ENCODE measurements around the gene CYSLTR2.

DNA sequence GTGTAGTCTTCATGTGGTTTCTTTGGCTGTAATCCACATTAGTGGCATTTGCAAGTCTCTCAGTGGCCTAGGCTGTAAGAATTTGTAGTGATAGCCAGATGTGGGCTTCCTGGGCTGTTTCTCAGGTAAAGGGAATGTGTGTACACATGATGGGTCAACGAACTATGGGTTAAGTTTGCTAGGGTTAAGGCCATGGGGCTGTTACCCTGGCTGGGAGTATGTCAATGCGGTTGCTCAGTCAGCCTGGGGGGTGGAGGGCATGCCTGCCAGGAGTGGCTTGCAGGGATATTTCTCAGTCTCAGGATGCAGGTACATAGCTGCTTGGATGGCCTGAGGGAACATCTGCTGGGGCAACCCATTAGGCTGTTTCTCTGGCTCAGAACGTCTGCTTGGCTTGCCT, 13.4 kb downstream of the CYSLTR2 start:
- TF ChIP-seq, protein P1, sequence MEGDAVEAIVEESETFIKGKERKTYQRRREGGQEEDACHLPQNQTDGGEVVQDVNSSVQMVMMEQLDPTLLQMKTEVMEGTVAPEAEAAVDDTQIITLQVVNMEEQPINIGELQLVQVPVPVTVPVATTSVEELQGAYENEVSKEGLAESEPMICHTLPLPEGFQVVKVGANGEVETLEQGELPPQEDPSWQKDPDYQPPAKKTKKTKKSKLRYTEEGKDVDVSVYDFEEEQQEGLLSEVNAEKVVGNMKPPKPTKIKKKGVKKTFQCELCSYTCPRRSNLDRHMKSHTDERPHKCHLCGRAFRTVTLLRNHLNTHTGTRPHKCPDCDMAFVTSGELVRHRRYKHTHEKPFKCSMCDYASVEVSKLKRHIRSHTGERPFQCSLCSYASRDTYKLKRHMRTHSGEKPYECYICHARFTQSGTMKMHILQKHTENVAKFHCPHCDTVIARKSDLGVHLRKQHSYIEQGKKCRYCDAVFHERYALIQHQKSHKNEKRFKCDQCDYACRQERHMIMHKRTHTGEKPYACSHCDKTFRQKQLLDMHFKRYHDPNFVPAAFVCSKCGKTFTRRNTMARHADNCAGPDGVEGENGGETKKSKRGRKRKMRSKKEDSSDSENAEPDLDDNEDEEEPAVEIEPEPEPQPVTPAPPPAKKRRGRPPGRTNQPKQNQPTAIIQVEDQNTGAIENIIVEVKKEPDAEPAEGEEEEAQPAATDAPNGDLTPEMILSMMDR (IDR thresholded peaks at IDR 0.05) = no peak
- no peak for TF ChIP-seq EZH2 (IDR thresholded peaks at IDR 0.05; ENCODE audit: borderline replicate concordance, insufficient read depth, low read depth, low read length, poor library complexity, severe bottlenecking)

All from B cell (primary cell).